Measurements from ENCODE around the gene CDC42BPG.

GRCh38 chr11:64801561-64802369 is 42.7 kb downstream of the CDC42BPG start:
- TF ChIP-seq CTCF (IDR thresholded peaks at IDR 0.05) (no peak), POLR2A (IDR thresholded peaks at IDR 0.05) (no peak), POLR2AphosphoS5 (IDR thresholded peaks at IDR 0.05) (no peak)

Data from breast epithelium (tissue), 3 donors.